ENCODE data around the gene FUT7. TPM values are rescaled to one million over a fixed set of nuclear protein-coding genes. Genes with fewer than 3 reads are reported as not detected.

FUT7 gene
- total and polyA plus RNA-seq, 11 donors: 0.15 to 0.48 (median 0.17) TPM; not detected in 8

- Histone ChIP-seq H3K9me3 (no peaks in the 10 kb centered on the region), H3K36me3 (peaks cover 0 to 11% (median 0%) of the 10 kb centered on the region in 9 donors), H3K27ac (no peak overlapping the region), H3K4me1 (peaks cover 5 to 36% (median 25%) of the 10 kb centered on the region in 12 donors), H3K27me3 (no peaks in the 10 kb centered on the region), H3K4me3 (no peak overlapping the region)
- ATAC-seq: no peak
- intact Hi-C loops (cut with DNase I): loop anchor here in 3 of 10 donors (5.0 to 10.0 kb wide), 3 partner anchors 33 to 141 kb away; partner anchors contain the start of genes C8G (in 1 of the 3), PAXX (in 1 of the 3) and TRAF2 (in 1 of the 3)
- 79 to 96% (median 90%) methylated on average over 9 to 21 of the region's 21 CpGs for WGBS, 4 donors
- TF ChIP-seq, protein P1, sequence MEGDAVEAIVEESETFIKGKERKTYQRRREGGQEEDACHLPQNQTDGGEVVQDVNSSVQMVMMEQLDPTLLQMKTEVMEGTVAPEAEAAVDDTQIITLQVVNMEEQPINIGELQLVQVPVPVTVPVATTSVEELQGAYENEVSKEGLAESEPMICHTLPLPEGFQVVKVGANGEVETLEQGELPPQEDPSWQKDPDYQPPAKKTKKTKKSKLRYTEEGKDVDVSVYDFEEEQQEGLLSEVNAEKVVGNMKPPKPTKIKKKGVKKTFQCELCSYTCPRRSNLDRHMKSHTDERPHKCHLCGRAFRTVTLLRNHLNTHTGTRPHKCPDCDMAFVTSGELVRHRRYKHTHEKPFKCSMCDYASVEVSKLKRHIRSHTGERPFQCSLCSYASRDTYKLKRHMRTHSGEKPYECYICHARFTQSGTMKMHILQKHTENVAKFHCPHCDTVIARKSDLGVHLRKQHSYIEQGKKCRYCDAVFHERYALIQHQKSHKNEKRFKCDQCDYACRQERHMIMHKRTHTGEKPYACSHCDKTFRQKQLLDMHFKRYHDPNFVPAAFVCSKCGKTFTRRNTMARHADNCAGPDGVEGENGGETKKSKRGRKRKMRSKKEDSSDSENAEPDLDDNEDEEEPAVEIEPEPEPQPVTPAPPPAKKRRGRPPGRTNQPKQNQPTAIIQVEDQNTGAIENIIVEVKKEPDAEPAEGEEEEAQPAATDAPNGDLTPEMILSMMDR (IDR thresholded peaks at IDR 0.05): no peak
- TF ChIP-seq POLR2A (IDR thresholded peaks at IDR 0.05): no peak
- no peak for DNase-seq
Observed at GRCh38 chr9:137025517-137025966, 6.3 kb downstream of the FUT7 start.

- Histone ChIP-seq H3K27me3 (no peaks in the 10 kb centered on the region), H3K4me3 (no peak overlapping the region), H3K4me1 (peaks cover 0 to 22% (median 14%) of the 10 kb centered on the region in 12 donors), H3K27ac (no peak overlapping the region), H3K36me3 (peaks cover 0 to 21% (median 3%) of the 10 kb centered on the region in 9 donors), H3K9me3 (no peaks in the 10 kb centered on the region)
- TF ChIP-seq POLR2A (IDR thresholded peaks at IDR 0.05): no peak
- TF ChIP-seq, protein P1 (IDR thresholded peaks at IDR 0.05): no peak
- intact Hi-C loops (cut with DNase I): loop anchor here in 1 of 10 donors (10.0 kb wide), 1 partner anchor 139 kb away; the partner anchor contains the start of gene TRAF2
- no peak for DNase-seq
- no peak for ATAC-seq
- WGBS, 4 donors: 81 to 98% (median 88%) methylated on average over 10 to 15 of the region's 15 CpGs
Observed at GRCh38 chr9:137023583-137023991, 8.3 kb downstream of the FUT7 start.

DNA sequence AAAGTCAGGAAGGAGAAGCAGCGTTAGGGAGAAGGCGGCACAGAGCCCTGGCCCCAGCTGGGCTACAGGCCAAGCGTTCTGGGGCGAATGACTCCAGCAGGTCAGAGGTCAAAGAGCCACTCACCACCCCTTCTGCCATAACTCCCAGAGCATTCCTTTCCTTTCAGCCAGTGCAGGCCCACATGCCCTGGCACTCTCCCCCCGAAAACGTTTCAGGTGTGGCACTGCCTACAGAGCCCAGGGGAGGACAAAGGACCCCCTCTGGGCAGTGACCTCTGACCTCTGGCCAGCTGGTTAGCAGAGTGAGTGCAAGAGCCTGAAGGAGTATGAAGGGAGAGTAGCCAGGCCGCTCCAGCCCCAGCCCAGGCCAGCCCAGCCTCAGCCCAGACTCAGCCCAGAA is 8.7 kb downstream of the FUT7 start:
- H3K4me1 ChIP-seq: peaks cover 0 to 18% (median 11%) of the 10 kb centered on the region in 12 donors
- DNase-seq (no peak), ATAC-seq (no peak)
- H3K27me3 ChIP-seq: no peaks in the 10 kb centered on the region
- no peaks in the 10 kb centered on the region for H3K9me3 ChIP-seq
- no peak overlapping the region for H3K4me3 ChIP-seq
- WGBS, 4 donors: 83 to 88% (median 85%) methylated on average over 6 to 7 of the region's 7 CpGs
- intact Hi-C loops (cut with DNase I): loop anchor here in 1 of 10 donors (10.0 kb wide), 1 partner anchor 138 kb away; the partner anchor contains the start of gene TRAF2
- H3K27ac ChIP-seq: no peak overlapping the region
- TF ChIP-seq, protein P1 (IDR thresholded peaks at IDR 0.05): no peak
- no peak for TF ChIP-seq POLR2A (IDR thresholded peaks at IDR 0.05)
- peaks cover 0 to 22% (median 3%) of the 10 kb centered on the region in 9 donors for H3K36me3 ChIP-seq

DNA sequence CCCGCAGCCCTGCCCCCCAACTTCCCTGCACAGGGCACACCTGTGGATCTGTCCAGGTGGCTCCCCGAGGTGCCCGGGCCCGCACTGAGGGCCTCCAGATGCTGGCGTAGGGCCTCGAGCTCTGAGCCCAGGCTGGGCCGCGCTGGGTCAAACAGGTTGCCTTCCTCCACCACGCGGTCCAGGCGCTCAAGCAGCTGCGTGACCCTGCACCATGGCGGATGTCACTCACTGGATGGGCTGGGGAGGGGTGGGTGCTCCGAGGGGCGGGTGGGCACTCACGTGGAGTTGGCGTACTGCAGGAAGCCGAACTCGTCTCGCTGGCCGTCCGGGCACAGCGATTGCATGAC is 9.3 kb downstream of the FUT7 start:
- Histone ChIP-seq H3K27me3 (no peaks in the 10 kb centered on the region), H3K4me1 (peaks cover 0 to 18% (median 11%) of the 10 kb centered on the region in 12 donors), H3K27ac (no peak overlapping the region), H3K9me3 (no peaks in the 10 kb centered on the region), H3K36me3 (peaks cover 0 to 27% (median 7%) of the 10 kb centered on the region in 9 donors), H3K4me3 (no peak overlapping the region)
- ATAC-seq (no peak), DNase-seq (no peak)
- WGBS, 4 donors: 93 to 96% (median 94%) methylated on average over 12 to 23 of the region's 23 CpGs
- intact Hi-C loops (cut with DNase I): loop anchor here in 1 of 10 donors (10.0 kb wide), 1 partner anchor 138 kb away; the partner anchor contains the start of gene TRAF2
- TF ChIP-seq, protein P1 (IDR thresholded peaks at IDR 0.05): no peak
- no peak for TF ChIP-seq POLR2A (IDR thresholded peaks at IDR 0.05)
